ENCODE measurements around the gene HOXA2. TPM values are rescaled to one million over a fixed set of nuclear protein-coding genes. Genes with fewer than 3 reads are reported as not detected.

The HOXA2 gene
- total RNA-seq, 4 donors from 2014 or later, result 0.39 to 2.5 (median 1.8) TPM

- WGBS, 2 donors, result 28 to 43% methylated on average over 25 to 30 of the region's 30 CpGs
- TF ChIP-seq CTCF (IDR thresholded peaks at IDR 0.05), result no peak
- no peak for TF ChIP-seq POLR2A (IDR thresholded peaks at IDR 0.05)
- intact Hi-C loops (cut with DNase I; ENCODE audit: low total_unique reads), result no loop called here
- DNase-seq (ENCODE audit: low spot score in 2 of 2), result peak in 1 of 2 donors; percentile 83
- peak overlapping the region; percentile 13 for H3K4me3 ChIP-seq (ENCODE audit: low read depth, poor library complexity, severe bottlenecking)
Measured at GRCh38 chr7:27148756-27149641, 46.5 kb upstream of the HOXA2 start.

GRCh38 chr7:27148031-27148755 is 45.7 kb upstream of the HOXA2 start:
- WGBS, 2 donors, result 15 to 19% methylated on average over 21 to 28 of the region's 28 CpGs
- peak; percentile 33 to 85 for DNase-seq (ENCODE audit: low spot score in 2 of 2)
- H3K4me3 ChIP-seq (ENCODE audit: low read depth, poor library complexity, severe bottlenecking), result peak overlapping the region; percentile 13
- intact Hi-C loops (cut with DNase I; ENCODE audit: low total_unique reads), result no loop called here
- TF ChIP-seq CTCF (IDR thresholded peaks at IDR 0.05), result no peak
- no peak for TF ChIP-seq POLR2A (IDR thresholded peaks at IDR 0.05)

GRCh38 chr7:27147199-27148030 is 44.9 kb upstream of the HOXA2 start, which contains the start of gene HOXA6:
TSS of gene HOXA6 (minus strand) at chr7:27147774. CDS start at chr7:27147749, 25 bp downstream.
- peak; percentile 74 to 92 for DNase-seq (ENCODE audit: low spot score in 2 of 2)
- H3K4me3 ChIP-seq (ENCODE audit: low read depth, poor library complexity, severe bottlenecking), result peak within 1 kb of the TSS; percentile 13
- TF ChIP-seq POLR2A (IDR thresholded peaks at IDR 0.05) (no peak), CTCF (IDR thresholded peaks at IDR 0.05) (no peak)
- WGBS, 2 donors, result 24 to 25% methylated on average over 42 to 44 of the region's 63 CpGs
- intact Hi-C loops (cut with DNase I; ENCODE audit: low total_unique reads), result no loop called here

GRCh38 chr7:27146491-27147198 is 44.2 kb upstream of the HOXA2 start:
- intact Hi-C loops (cut with DNase I; ENCODE audit: low total_unique reads), result no loop called here
- TF ChIP-seq POLR2A (IDR thresholded peaks at IDR 0.05), result no peak
- TF ChIP-seq CTCF (IDR thresholded peaks at IDR 0.05), result no peak
- no peak overlapping the region for H3K4me3 ChIP-seq (ENCODE audit: low read depth, poor library complexity, severe bottlenecking)

GRCh38 chr7:27145914-27146412 is 43.5 kb upstream of the HOXA2 start:
- DNase-seq (ENCODE audit: low spot score in 2 of 2), result no peak
- TF ChIP-seq CTCF (IDR thresholded peaks at IDR 0.05) (no peak), POLR2A (IDR thresholded peaks at IDR 0.05) (no peak)
- WGBS, 2 donors, result 69 to 87% methylated on average over 6 to 11 of the region's 11 CpGs
- no peak overlapping the region for H3K4me3 ChIP-seq (ENCODE audit: low read depth, poor library complexity, severe bottlenecking)
- intact Hi-C loops (cut with DNase I; ENCODE audit: low total_unique reads), result no loop called here

More at GRCh38 chr7:27146491-27147198, 44.2 kb upstream of the HOXA2 start:
- DNase-seq (ENCODE audit: low spot score in 2 of 2), result peak in 1 of 2 donors; percentile 78
- WGBS, 2 donors, result 69 to 82% methylated on average over 5 of the region's 5 CpGs
